OCI-M2 (cell line): Measurements from ENCODE around the gene DLG1.

Experiments used
- DNase-seq: peaks from one replicate; lab custom pipeline; 2025; ENCODE audit not compliant: unreplicated experiment; lab: John Stamatoyannopoulos, UW

Gene DLG1

GRCh38 chr3:197253238-197253947, 45.0 kb downstream of the DLG1 start:
- no peak for DNase-seq

GRCh38 chr3:197249542-197249941, 48.9 kb downstream of the DLG1 start:
- DNase-seq, result no peak

- no peak for DNase-seq
These were observed 50.1 kb downstream of the DLG1 start for GRCh38 chr3:197248341-197248740.

GRCh38 chr3:197244751-197245150, 53.7 kb downstream of the DLG1 start:
- DNase-seq, result no peak

GRCh38 chr3:197242784-197243432, 55.5 kb downstream of the DLG1 start:
- DNase-seq, result no peak

GRCh38 chr3:197241173-197241572, 57.2 kb downstream of the DLG1 start:
- DNase-seq, result no peak

- DNase-seq, result no peak
These were observed 58.6 kb downstream of the DLG1 start for GRCh38 chr3:197239857-197240256.

- DNase-seq, result no peak
These were observed 59.6 kb downstream of the DLG1 start for GRCh38 chr3:197238842-197239241.

- no peak for DNase-seq
These were observed 60.5 kb downstream of the DLG1 start for GRCh38 chr3:197237897-197238296.

- DNase-seq, result no peak
These were observed 62.0 kb downstream of the DLG1 start for GRCh38 chr3:197236362-197236761.

- DNase-seq, result no peak
These were observed 63.2 kb downstream of the DLG1 start for GRCh38 chr3:197234947-197235914.

- no peak for DNase-seq
These were observed 67.1 kb downstream of the DLG1 start for GRCh38 chr3:197231321-197231720.

- no peak for DNase-seq
These were observed 68.6 kb downstream of the DLG1 start for GRCh38 chr3:197229836-197230235.

- no peak for DNase-seq
These were observed 69.2 kb downstream of the DLG1 start for GRCh38 chr3:197229178-197229577.

- no peak for DNase-seq
These were observed 70.4 kb downstream of the DLG1 start for GRCh38 chr3:197227780-197228574.

GRCh38 chr3:197226179-197226578, 72.2 kb downstream of the DLG1 start:
- DNase-seq, result no peak

- no peak for DNase-seq
These were observed 72.8 kb downstream of the DLG1 start for GRCh38 chr3:197225579-197225978.

- DNase-seq, result no peak
These were observed 74.4 kb downstream of the DLG1 start for GRCh38 chr3:197224034-197224444.

- no peak for DNase-seq
These were observed 75.5 kb downstream of the DLG1 start for GRCh38 chr3:197222937-197223370.

GRCh38 chr3:197219619-197220018, 78.8 kb downstream of the DLG1 start:
- no peak for DNase-seq

- DNase-seq, result no peak
These were observed 80.2 kb downstream of the DLG1 start for GRCh38 chr3:197218210-197218609.
